Uterus (tissue), 2 donors: ENCODE data around the gene TRAFD1.

Experiments
- CTCF ChIP-seq, 4 experiments: fragments of 200-600 bp in 2 of 4; fragments of 450-650 bp in 2 of 4; sonication (generic) in 2 of 4; IDR thresholded peaks; one replicate each; pipeline ENCODE4 v1.5.1; 2016 to 2019; ENCODE audit warnings: antibody characterized with exemption in 4 of 4, mild to moderate bottlenecking in 2 of 4, moderate library complexity in 1 of 4
- POLR2A ChIP-seq, 2 donors: fragments of 450-650 bp; IDR thresholded peaks; one replicate each; pipeline ENCODE4 v1.6.1; 2016; ENCODE audit warnings: antibody characterized with exemption in 2 of 2, mild to moderate bottlenecking in 1 of 2, moderate library complexity in 1 of 2

GRCh38 chr12:112117685-112118084 lies 7.7 kb upstream of the TRAFD1 start:
- TF ChIP-seq CTCF (IDR thresholded peaks at IDR 0.05) (no peak), POLR2A (IDR thresholded peaks at IDR 0.05) (no peak)
